Fibroblast of skin of right quadriceps (primary cell): ENCODE measurements around the gene HES7.
"Not testable (repeated sequence)": the region's sequence is repeated elsewhere in the genome, so short reads cannot be mapped to it uniquely, and the experiment has no call there.

Experiments
- DNase-seq: peaks from one replicate; pipeline ENCODE4 v3.0.0-alpha.2; 2013

Gene HES7

DNA sequence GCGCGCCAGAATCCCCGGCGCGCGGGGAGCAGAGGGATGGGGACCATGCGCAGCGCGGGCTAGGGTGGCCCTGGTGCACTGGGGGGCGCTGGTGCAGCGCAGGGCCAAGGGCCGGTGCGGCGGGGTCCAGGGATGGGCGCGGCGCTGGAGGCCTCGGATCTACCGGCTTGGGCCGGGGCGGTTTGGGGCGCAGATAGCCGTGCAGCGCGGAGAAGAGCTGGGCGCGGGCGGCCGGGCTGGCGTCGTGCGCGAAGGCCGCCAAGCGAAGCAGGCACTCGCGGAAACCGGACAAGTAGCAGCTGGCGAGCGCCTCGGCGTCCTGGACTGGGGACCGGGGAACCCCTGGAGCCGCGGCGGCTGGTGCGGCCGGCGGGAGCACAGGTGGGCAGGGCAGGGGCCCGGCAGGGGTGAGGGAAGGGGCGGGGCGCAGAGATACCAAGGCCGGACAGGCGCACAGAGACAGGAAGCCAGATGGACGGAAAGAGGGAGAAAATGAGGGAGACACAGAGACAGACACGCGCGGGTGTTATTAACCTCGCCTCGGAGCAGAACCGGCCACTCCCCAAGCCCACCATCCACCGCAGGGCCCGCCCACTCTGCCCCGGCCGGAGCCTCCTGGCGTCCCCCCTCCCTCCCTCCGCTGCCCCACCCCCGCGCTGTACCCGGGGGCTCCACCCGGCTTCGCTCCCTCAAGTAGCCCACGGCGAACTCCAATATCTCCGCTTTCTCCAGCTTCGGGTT lies 2.1 kb downstream of the HES7 start:
- peak; percentile 66 for DNase-seq

DNA sequence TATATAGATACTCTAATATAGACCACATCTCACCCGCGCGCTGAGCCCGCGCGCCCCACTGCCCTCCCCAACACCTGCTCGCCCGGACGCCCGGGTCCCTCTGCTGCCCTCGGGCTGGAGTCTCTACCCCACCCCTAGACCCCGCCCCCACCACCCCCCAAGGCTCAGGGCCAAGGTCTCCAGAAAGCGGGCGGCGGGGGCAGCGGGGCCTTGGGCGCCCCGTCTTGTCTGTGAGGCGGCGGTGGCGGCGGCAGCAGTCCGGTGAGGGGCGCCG lies 2.6 kb downstream of the HES7 start:
- no peak for DNase-seq

DNA sequence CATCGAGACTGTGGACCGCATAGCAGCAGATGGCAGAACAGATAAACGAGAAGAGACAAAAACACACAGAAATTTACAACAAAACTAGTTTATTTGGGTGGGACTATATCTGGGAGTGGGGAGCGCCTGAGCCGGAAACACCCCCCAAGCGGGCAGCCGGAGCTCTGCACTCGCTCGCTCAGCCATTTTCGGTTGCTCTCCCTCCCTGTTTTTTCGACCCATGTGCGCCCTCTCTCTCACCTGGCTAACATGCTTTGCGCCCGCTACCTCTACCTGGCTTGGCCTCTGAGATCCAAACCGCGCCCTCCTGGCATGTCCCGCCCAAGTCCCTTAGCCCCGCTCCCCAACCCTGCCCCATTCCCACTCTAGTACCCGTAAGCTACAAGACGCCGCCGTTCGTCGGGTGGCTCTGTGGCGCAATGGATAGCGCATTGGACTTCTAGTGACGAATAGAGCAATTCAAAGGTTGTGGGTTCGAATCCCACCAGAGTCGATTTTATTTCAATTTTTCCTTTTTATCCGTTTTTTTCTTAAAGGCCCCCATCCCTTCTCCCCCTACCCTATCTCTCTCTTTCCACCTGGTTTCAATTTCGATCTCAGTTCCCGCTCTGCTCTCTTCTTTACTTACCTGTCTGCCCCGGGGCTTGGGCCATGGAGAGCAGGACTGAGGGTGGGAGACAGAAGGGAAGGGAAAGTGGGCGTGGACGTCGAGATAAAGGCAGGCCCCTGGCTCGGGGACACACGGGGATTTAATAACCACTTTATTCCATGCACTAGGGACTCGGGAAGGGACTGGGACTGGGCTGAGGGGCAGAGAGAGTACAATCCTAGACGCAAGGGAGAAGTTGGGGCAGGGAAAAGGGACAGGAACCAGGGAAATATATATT lies 3.1 kb downstream of the HES7 start:
- peak; percentile 79 for DNase-seq

DNA sequence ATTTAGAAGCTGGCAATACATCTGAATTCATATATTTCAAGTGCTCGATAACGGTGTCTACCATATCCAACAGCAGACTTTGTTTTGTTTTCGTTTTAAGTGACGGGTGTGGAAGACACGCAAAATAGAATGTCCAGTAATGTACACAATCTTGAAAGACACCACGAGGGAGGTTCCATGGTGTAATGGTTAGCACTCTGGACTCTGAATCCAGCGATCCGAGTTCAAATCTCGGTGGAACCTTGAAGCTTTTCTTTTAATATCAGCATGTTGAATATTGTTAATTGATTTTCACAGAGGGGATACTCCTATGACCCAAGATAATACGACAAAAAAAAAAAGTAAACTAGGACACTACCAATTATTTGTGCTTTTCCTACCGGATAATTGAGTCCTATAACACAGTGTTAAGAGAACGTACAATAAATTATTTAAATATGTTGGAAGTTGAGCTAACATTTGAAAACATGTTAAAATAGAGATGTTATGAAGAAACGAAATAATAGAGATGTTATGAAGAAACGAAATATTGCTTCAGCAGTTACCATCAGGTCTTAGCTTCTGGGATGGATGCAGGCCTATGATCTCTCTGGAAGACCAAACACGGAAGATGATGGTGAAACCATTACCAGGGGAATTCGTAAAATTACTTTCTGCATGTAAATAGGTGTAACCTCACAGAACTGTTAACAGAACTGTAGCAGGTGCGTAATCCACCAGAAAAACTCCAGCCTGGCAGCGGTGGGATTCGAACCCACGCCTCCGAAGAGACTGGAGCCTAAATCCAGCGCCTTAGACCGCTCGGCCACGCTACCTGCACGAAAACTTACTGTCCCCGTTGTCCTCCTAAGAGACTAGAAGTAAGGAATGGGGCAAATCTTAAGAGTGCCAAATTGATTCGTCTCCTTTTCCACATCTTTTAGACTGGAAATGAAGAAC lies 4.1 kb downstream of the HES7 start:
- peak; percentile 94 for DNase-seq

DNA sequence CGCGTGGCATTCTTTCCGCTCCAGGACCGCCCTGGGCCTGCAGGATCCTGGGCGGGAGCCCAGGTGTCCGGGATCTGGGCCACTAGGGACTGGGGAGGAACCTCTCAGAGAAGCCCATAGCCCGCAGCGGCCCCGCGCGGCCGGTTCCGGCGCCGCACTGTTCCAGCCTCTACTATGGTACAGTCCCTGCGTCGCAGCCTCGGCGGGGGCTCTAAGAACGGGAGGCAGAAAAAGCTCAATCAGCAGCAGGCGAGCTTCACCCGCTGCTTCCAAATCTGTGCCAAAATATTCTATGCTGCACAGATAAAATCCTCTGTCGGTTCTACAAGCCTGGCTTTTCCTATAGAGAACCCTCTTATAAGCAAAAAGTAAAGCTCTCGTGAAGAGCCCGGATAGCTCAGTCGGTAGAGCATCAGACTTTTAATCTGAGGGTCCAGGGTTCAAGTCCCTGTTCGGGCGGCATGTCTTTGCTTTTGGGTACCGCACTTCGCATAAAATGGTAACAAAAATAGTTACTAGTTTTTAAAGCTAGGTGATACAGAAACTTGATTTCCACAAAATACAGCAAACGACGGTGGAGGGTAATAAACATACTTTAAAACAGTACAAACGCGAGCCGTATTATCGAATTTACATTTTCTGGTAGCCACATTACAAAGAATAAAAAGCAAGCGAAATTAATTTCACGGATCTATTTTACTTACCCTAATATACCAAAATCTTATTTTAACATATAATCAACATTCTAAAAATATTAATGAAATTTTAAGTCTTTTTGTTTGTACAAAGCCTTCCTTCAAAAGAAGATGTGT lies 4.9 kb downstream of the HES7 start:
- DNase-seq = peak; percentile 83

DNA sequence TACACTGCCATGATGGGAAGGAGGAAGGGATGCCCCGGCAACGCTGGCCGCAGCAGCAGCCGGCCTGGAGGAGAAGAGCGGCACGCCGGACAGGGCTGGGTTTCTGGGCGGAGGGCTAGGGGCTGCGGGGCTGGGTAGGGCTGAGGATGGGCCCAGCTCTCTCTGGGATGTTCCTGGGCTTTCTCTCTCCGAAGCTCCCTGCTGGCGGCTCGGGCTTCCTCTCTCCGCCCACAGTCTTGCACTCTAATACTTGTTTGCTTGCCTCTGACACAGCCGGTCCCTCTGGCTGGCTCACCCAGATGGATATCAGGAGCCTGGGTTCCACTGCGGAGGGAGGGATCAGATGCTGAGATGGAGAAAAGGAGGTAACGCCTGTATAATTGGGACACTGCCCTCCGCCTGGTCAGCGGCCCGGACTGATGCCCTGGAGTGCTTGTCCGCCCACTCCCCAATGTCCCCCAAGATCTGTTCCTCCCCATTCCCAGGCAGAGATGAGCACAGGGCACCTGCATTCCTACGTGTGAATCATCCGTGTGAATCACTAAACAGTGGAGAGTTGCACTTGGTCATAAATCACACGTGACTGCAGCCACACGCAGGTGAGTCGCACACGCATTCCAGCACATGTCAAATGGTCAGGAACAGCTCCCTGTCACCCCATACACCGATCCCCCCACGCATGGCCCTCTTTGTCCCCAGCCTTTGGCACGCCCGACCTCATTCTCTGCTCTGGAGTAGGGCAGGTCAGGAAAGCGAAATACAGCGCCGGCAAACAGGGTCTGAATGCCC lies 5.7 kb downstream of the HES7 start, which contains the start of gene ALOXE3:
Gene ALOXE3 (minus strand): TSS at position 535 of the 789 bp plus-strand sequence. CDS start 524 bp downstream, at position 11.
- DNase-seq = peak; percentile 57

DNA sequence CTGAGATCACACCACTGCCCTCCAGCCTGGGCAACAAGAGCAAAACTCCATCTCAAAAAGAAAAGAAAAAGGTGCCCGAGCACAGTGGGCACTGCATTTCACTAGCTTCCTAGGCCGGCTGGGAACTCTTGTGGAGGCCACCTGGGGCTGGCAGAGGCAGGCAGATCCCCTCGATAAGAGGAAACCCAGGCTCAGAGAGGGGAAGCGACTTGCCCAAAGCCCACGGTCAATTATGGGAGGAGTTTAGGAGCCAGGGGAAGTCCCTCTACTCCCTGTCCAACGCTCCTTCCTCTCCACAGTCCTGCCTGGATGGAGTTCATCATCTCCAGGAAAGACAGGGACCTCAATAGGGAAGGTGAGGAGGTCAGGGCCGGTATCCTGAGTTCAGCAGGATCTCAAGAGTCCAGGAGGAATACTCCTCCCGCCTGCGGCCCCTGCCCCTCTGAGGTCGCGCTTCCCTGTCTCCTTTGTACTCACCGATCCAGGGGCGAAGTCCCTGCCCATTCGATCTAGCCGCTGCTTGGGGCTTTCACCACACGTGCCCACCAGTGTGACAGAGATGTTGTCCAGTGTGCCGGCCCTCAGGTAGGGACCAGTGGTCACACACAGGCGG lies 6.4 kb downstream of the HES7 start:
- DNase-seq = no peak

DNA sequence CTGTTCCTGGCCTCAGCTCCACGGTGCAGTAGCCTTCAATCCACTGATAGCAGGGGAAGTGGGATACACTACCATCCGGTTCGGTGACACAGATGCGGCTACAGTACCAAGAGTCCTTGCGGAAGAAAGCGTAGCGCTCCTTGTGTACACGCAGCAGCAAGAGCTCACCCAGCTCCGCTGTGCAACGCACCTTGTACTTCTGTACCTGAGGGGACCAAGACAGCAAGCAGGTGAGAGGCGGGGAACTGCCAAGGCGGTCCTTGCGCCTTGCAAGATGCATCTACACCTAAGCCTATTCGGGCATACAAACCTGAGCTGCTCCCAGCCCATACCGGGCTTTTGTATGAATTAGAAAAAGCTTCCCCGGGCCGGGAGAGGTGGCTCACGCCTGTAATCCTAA lies 7.1 kb downstream of the HES7 start:
- DNase-seq = no peak

DNA sequence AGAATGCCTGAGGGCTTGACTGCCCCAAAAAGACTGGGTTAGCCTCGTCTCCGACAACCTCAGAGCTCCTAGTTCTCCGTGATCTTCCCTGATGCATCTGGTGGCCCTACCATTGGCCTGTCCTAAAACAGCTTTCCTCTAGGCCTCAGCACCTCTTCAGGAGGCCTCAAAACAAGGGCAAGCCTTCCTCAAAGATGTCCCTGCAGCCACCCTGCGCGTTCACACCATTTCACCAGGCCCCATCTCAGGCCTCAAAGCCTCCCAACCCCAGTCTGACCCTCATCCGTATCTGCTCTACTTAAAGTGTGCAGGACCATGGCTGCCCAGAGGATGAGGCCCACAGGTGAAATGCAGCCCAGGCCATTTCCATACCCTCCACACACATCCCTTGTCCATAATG lies 13.0 kb downstream of the HES7 start:
- DNase-seq = no peak

DNA sequence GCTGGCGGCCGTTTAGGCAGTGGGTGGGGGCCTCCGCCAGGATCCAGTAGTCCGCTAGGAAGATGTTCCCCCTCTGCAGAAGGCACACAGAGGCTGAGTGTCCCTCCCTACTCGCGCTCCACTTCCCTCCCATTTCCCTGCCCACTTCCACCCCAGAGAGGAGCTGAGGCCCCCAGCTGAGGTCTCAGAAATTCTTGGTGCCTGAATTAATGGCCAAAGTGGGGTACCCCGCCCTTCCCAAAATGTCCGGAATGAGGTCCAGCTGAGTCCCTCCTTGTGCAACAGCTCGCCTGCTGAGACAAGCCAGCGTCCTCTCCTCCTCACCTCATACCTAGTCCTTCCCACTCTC lies 13.5 kb downstream of the HES7 start:
- no peak for DNase-seq

DNA sequence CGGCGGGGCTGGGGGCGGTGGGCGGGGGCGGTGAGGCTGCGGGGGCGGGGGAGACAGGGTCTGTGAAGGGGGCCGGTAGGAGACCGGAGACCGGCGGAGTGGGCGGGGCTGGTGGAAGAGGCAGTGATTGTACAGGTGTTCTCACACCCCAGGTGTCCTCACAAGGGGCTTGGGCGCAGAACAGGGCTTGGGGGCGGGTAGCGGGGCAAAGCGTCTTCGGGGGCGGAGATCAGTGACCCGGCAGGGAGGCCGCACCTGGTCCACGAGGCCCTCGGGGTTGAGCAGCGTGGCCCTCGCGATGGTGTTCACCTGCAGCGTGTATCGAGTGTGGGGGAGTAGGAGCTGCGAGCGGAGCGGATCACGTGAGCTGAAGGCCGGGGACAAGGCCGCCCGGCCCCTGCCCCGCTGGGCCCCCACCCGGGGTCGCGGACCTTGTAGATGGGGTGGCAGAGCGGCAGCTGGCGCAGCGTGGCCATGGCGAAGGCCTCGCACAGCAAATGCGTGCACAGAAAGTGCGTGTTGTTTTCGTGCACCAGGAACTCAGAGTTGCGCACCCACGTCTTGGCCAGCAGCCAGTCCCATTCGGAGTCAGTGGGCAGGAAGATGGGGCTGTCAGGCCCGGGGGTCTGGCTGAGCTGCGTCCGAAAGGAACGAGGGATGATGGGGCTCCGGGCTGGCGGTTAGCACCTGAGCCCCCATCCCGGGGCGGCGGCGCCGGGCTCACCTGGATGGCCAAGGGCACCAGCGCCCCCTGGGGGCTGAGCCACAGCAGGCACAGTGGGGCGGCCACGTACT lies 14.0 kb downstream of the HES7 start:
- no peak for DNase-seq

DNA sequence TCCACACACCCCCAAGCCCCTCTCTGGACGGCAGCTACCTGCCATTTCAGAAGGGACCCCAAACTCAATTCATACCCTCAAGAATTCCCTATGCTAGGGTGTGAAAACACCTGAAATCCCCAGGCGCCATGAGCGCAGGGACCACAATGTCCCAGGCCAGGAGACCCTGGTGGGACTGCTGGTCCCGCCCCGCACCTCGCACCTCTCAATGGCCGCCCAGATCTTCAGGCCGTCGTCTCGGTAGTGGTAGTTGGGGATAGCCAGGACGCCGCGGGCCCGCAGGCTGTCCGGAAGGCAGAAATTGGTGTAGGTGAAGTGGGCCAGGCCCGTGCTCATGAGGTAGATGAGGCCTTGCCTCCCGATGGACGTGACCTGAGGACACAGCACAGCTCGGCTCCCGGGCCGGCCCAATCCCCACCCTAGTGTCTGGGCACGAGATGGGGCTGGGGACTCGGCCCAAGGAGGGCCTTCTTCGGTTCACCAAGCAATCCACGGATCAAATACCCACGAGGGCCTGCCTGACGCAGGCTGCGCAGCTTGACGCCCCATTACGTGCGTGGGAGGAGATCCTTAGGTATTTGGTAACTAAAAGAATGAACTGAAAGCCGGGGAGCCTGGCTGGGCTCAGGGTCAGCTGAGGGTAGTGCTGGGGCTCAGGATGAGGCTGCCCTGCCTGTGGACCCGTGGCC lies 14.8 kb downstream of the HES7 start:
- no peak for DNase-seq

DNA sequence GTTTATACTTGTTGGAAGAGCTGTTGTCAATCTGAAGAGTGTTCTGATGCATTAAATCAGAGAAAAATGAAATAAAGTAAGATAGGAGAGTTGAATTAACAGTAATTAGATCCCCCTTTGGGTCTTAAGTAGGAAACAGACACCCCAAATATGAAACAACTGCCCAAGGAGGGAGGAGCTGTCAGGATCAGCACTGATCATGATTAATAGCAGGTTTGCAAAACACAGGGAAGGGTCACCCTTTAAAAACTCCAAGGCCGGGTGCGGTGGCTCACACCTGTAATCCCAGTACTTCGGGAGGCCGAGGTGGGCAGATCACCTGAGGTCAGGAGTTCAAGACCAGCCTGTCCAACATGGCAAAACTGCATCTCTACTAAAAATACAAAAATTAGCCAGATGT lies 16.9 kb downstream of the HES7 start:
- not testable (repeated sequence) for DNase-seq

DNA sequence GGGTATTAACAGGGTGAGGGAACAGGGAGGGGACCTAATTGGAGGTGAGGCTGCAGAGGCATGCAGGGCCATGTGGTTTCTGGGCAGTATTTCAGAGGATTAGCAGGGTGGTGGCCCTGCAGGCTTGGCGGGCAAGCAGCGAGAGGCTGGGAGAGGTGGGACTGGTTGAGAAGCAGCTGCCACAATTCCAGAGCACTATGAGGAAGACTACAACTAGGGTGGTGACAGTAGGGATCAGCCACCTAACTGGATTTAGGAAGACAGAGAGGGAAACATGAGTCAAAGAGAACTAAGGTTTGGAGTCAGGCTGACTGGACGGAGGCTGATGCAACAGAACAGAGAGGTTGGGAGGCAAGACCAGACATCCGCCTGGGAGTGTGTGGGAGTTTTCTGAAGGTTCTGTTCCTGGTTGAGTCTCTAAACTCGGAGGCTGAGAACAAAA lies 17.9 kb downstream of the HES7 start:
- DNase-seq = peak; percentile 35

DNA sequence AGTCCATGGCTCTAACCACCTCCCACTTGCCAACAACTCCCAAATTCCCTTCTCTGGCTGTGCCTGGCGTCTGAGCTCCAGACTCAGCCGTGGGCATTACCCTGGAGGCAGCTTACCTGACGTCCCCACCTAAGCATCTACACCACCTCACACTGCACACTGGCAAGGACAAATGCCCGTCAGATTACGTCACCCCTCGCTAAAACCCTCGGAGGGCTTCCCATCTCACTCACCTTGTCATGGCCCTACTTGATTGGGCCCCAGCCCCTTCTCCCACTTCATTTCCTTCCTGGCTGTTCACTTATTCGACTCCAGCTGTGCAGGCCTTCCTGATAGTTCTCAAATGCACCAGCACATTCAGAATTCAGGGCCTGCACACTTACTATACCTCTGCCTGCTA lies 19.0 kb downstream of the HES7 start:
- DNase-seq = no peak

DNA sequence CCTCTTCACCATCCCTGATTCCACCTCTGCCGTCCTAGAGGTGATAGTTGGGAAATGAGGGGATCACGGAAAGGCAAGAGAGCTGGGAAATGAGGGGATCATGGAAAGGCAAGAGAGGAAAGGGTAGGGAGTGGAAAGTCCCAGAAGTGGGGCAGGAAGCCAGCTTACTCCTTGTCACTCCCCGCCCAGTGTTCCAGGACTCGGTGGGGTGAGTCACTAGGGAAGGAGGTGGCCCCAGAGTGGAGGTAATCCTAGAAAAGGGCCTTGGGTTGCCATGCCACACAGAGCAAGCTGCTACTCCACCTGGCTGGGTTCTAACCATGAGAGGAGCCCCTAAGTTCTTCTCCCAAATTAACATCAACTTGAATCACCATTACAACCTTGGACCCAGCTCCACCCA lies 20.4 kb downstream of the HES7 start:
- no peak for DNase-seq

DNA sequence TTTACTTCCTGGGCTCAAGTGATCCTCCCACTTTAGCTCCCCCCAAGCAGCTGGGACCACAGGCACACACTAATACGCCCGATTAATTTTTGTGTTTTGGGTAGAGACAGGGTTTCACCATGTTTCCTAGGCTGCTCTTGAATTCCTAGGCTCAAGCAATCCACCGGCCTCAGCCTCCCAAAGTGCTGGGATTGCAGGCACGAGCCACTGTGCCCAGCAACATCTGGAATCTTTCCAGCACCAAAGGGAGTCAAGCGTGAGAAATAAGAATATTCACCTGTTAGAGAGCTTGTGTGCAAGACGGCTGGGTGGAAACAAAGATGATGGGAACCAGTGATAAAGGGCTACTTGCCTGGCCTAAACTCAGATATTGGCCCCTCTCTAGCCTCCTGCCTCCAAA lies 22.2 kb downstream of the HES7 start:
- DNase-seq = no peak

DNA sequence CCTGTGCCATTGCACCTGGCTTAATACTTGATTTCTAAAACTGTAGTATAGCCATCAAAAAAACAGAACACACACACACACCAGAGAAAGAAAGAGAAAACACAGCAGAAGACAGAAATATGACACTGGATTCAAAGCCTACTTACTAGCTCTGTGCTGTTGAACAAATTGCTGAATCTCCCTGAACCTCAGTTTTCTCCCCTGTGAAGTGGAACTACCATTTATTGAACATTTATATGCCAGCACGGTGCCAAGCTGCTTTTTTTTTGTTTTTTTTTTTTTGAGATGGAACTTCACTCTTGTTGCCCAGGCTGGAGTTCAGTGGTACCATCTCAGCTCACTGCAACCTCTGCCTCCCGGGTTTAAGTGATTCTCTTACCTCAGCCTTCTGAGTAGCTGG lies 23.1 kb downstream of the HES7 start:
- no peak for DNase-seq

DNA sequence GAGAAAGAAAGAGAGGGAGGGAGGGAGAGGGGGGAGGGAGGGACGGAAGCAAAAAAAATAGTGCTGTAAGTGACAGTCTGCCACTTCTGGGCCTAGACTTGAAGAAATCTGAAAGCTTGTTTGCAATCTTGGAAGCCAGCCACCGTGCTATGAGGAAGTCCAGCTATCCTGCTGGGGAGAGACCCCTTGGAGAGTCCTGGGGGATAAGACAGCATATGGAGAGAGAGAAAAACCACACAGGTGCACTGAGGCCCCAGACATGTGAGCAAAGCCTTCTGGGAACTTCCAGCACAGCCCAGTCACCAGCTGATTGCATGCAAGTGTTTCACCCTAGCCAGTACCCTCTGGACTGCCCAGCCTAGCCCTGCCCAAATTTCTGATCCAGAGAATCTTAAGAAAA lies 23.8 kb downstream of the HES7 start:
- DNase-seq = no peak

DNA sequence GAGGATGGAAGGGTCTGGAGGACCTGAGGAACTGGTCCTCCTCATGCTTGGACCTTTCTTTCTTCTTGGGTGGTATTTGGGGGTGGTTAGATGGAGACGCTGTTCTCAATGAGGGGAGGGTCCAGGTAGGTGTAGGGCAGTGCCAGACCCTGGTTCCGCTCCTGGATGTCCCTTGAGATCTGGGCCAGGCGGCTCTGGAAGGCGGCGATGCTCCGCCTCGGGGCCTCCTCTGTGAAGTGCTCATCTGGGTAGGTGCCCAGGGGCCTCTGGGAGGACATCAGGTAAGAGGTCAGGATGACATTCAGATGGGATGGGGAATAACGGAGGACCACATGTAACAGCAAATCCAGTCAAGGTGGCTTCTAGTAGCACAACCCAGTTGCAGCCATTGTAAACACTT lies 27.4 kb downstream of the HES7 start:
- DNase-seq = no peak
